Measurements from ENCODE around the gene SYP.

GRCh38 chrX:49191574-49192011, 8.4 kb downstream of the SYP start:
- TF ChIP-seq POLR2AphosphoS5 (IDR thresholded peaks at IDR 0.05; ENCODE audit: borderline replicate concordance, low read depth, low read length) (no peak), EZH2 (IDR thresholded peaks at IDR 0.05) (no peak)

Data from SK-N-MC (cell line).